ENCODE results near the gene SPATA6L.

Gene SPATA6L

DNA sequence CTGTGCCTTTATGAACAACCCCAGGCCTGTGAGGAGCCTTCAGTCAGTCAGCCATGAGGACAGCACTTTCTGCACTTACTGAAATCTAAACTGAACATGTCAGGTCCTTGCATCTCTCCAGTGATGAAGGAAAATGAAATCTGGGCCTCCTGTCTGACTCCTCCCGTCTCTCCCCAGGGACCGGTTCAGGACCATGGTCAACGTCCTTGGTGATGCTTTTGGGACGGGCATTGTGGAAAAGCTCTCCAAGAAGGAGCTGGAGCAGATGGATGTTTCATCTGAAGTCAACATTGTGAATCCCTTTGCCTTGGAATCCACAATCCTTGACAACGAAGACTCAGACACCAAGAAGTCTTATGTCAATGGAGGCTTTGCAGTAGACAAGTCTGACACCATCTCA is 81.1 kb downstream of the SPATA6L start:
- TF ChIP-seq, protein P1, sequence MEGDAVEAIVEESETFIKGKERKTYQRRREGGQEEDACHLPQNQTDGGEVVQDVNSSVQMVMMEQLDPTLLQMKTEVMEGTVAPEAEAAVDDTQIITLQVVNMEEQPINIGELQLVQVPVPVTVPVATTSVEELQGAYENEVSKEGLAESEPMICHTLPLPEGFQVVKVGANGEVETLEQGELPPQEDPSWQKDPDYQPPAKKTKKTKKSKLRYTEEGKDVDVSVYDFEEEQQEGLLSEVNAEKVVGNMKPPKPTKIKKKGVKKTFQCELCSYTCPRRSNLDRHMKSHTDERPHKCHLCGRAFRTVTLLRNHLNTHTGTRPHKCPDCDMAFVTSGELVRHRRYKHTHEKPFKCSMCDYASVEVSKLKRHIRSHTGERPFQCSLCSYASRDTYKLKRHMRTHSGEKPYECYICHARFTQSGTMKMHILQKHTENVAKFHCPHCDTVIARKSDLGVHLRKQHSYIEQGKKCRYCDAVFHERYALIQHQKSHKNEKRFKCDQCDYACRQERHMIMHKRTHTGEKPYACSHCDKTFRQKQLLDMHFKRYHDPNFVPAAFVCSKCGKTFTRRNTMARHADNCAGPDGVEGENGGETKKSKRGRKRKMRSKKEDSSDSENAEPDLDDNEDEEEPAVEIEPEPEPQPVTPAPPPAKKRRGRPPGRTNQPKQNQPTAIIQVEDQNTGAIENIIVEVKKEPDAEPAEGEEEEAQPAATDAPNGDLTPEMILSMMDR (IDR thresholded peaks at IDR 0.05; ENCODE audit: extremely low read depth, missing control alignments): no peak
- no peak for DNase-seq (ENCODE audit: low spot score)

DNA sequence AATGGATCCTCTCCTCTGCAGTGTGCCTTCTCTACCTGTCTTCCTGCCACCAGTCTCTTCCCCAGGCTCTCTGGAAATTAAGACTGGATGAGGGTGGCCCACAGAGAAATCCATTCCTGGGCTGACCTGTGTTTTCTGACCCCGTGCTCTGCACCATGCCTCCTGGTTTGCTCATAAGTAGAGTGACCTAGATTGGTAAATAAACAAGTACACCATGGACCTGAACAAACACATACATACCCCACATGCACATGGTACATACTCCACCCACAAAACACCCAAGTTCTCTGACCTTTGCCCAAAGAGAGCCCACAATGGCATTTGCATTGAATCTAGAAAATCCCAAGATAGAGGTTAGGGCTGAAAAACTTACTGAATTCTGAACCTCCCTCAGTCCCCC is 81.6 kb downstream of the SPATA6L start:
- no peak for DNase-seq (ENCODE audit: low spot score)
- TF ChIP-seq, protein P1 (IDR thresholded peaks at IDR 0.05; ENCODE audit: extremely low read depth, missing control alignments): no peak

DNA sequence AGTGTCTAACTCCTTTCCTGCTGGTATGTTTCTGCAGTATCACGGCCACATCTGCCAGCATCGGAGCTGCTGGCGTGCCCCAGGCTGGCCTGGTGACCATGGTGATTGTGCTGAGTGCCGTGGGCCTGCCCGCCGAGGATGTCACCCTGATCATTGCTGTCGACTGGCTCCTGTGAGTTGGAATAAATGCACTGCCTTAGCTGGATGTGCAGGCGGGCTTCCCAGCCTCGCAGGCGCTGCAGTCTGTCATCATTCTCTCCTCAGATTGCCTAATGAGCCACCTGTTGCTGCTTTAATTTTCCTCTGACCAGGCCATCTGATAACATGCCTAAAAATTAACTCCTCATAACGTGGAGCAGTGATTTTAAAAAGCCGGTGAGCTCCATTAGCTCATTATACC is 83.3 kb downstream of the SPATA6L start:
- TF ChIP-seq, protein P1 (IDR thresholded peaks at IDR 0.05; ENCODE audit: extremely low read depth, missing control alignments): no peak
- DNase-seq (ENCODE audit: low spot score): no peak

DNA sequence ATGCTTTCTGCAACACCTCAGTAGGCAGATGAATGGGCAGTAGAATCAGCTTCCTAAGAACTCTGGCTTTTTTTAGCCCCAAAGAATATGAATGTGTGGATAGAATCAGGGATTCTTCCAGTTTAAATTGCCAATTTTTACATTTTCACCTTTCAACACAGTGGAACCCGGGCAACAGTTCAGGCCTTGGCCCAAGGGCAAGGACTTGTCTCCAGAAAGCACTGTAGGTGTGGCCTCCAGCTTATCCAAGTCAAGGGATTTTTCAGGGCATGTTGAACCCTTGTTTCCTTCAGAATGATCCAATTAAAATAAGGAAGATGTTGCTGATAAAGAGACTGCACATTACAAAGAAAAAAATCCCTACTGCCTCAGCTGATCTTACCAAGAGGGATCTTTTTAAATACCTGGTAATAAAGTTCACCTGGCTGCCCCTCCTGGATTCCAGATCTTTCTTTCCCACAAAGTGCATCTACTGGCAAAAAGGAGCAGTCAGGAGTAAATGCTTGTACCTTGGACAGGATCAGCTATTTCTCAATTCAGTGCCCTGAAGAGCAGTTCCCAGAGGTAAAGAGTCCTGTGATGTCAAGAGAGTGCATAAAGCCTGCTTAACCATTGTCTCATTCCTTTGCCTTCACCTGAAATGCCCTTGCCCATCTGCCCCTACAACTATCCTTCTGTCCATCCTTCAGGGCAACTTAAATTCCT is 84.3 kb downstream of the SPATA6L start:
- DNase-seq (ENCODE audit: low spot score): no peak
- TF ChIP-seq, protein P1 (IDR thresholded peaks at IDR 0.05; ENCODE audit: extremely low read depth, missing control alignments): no peak

DNA sequence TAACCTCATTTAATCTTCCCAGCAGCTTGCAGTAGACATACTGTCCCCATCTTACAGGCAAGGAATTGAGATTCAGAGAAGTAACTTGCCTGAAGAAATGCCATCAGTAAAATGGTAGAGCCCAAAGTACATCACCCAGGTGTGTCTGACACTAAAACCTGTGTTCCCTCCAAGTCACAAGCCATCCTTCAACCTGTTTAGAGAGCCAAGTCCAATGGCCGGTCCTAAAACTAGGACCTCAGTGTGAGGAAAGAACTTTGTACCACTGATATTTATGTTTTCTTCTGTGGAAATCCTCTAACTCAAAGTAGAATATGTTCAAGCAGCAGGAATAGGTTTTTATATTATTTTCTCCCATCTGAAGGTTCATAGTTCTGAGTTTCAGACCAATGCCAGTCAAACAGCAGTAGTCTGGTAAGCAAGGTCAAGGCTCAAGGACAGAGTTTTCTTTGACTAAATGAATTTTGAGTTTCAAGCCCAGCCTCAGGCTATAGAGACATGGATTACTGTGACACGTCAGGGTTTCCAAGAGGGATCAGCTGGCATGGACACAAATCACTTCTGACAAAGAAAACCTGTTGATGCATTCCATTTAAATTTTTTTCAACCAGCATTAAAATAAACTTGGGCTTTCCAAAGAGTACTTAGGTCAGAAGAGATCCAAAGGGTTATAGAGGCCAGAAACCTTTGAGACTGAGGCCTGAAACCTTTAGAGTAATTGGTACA is 85.1 kb downstream of the SPATA6L start:
- TF ChIP-seq, protein P1 (IDR thresholded peaks at IDR 0.05; ENCODE audit: extremely low read depth, missing control alignments): no peak
- DNase-seq (ENCODE audit: low spot score): no peak

DNA sequence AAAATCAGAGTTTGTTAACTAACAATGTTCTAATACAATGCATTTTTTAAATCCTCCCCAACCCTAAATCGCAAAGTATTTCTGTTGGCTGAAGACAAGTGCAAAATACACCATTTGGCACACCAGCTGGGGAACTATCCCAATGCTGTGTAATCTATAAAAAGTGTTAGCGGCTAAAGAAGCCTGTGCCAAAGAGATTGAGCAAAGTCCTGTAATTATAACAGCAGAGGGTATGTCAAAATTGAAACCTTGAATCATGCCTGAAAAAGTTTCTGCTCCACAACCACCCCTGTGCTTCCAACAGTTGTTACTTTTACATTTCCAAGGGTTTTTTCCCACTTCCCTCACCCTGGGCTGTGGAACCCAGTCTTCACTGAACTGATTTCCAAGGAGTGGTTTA is 87.3 kb downstream of the SPATA6L start:
- TF ChIP-seq, protein P1 (IDR thresholded peaks at IDR 0.05; ENCODE audit: extremely low read depth, missing control alignments): no peak
- no peak for DNase-seq (ENCODE audit: low spot score)

DNA sequence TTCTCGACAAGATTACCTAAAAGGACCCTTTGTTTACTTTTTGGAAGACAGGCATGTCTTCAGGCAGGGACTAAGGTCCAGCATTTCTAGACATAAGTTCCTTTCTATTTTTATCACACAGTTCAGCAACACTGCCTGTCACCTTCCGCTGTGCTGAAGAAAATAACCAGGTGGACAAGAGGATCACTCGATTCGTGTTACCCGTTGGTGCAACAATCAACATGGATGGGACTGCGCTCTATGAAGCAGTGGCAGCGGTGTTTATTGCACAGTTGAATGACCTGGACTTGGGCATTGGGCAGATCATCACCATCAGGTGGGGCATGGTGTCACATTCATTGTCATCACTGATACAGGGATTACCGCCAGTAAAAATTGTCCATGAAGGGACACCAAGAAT is 89.8 kb downstream of the SPATA6L start:
- no peak for DNase-seq (ENCODE audit: low spot score)
- TF ChIP-seq, protein P1 (IDR thresholded peaks at IDR 0.05; ENCODE audit: extremely low read depth, missing control alignments): no peak

Data from GM20000 (cell line).